Panc1 (cell line): ENCODE results near the gene XPNPEP1. TPM values are rescaled to one million over a fixed set of nuclear protein-coding genes. Genes with fewer than 3 reads are reported as not detected.

Source experiments
- ATAC-seq: fragments of 200-7000 bp; cut with Tn5 transposase; 2 replicates; pipeline ENCODE4 v1.9.1; 2020; ENCODE audit warnings: mild to moderate bottlenecking, moderate library complexity
- BruUV-seq: library from RNA; stranded (reverse); fragments of 400-500 nt; replicated peaks from 2 replicates; lab custom pipeline; 2021; lab: Mats Ljungman, UMichigan
- CTCF ChIA-PET: fragments of 300-600 bp; sonication (Branson Sonifier 250); formaldehyde crosslinking; loops from one replicate; lab custom pipeline; 2022; ENCODE audit warnings: antibody characterized with exemption; lab: Charles Lee
- POLR2A ChIA-PET: fragments of 300-600 bp; sonication (Branson Sonifier 250); formaldehyde crosslinking; loops from one replicate; lab custom pipeline; 2022; ENCODE audit warnings: antibody characterized with exemption; lab: Charles Lee
- DNase-seq: peaks from one replicate; pipeline ENCODE4 v3.0.0-alpha.2; 2010; ENCODE audit warnings: low read depth, low spot score
- H3K27ac ChIP-seq: 2 replicates; pipeline ENCODE4 v1.5.1; 2011; ENCODE audit warnings: mild to moderate bottlenecking, low read length, inconsistent platforms
- H3K27me3 ChIP-seq: fragments of 200-500 bp; sonication (Bioruptor generic); 2 replicates; pipeline ENCODE4 v1.6.0; 2014; ENCODE audit warnings: low read length, inconsistent platforms; ENCODE audit not compliant: control insufficient read depth, insufficient read depth
- H3K36me3 ChIP-seq: fragments of 200-500 bp; sonication (Bioruptor generic); 2 replicates; pipeline ENCODE4 v1.5.1; 2014; ENCODE audit warnings: inconsistent platforms, mild to moderate bottlenecking, low read length, moderate library complexity; ENCODE audit not compliant: control insufficient read depth, insufficient read depth
- H3K4me1 ChIP-seq: 2 replicates; pipeline ENCODE4 v1.5.1; 2011; ENCODE audit warnings: inconsistent platforms, mild to moderate bottlenecking, low read length, moderate library complexity; ENCODE audit not compliant: control insufficient read depth, insufficient read depth
- H3K4me3 ChIP-seq, 2 experiments: 2 replicates each; pipeline ENCODE4 v1.5.1; 2011 to 2012; ENCODE audit warnings: low read depth in 2 of 2, low read length in 2 of 2, mild to moderate bottlenecking in 2 of 2, inconsistent platforms in 1 of 2, moderate library complexity in 1 of 2
- H3K9me3 ChIP-seq: fragments of 200-500 bp; sonication (Bioruptor generic); 2 replicates; pipeline ENCODE4 v1.5.1; 2014; ENCODE audit warnings: low read depth, mild to moderate bottlenecking, inconsistent platforms, low read length, moderate library complexity; ENCODE audit not compliant: control insufficient read depth, insufficient read depth
- CTCF ChIP-seq: fragments of 450-650 bp; IDR thresholded peaks from 2 replicates; pipeline ENCODE4 v1.5.1; 2017; ENCODE audit warnings: mild to moderate bottlenecking
- POLR2AphosphoS5 ChIP-seq: IDR thresholded peaks from 2 replicates; pipeline ENCODE4 v1.6.1; 2012; ENCODE audit warnings: mild to moderate bottlenecking, low read depth, low read length, moderate library complexity
- REST ChIP-seq, 2 experiments: IDR thresholded peaks; 2 replicates each; pipeline ENCODE4 v1.6.1; 2011 to 2012; ENCODE audit warnings: low read depth in 2 of 2, control low read depth in 1 of 2, low read length in 1 of 2, mild to moderate bottlenecking in 1 of 2, moderate library complexity in 1 of 2; ENCODE audit not compliant: insufficient read depth in 1 of 2
- SIN3A ChIP-seq: IDR thresholded peaks from 2 replicates; pipeline ENCODE4 v1.6.1; 2012; ENCODE audit warnings: low read depth, mild to moderate bottlenecking, low read length, moderate library complexity, borderline replicate concordance; ENCODE audit not compliant: insufficient read depth
- TCF7L2 ChIP-seq: IDR thresholded peaks from 2 replicates; pipeline ENCODE4 v1.6.1; 2011; ENCODE audit warnings: mild to moderate bottlenecking, low read depth, low read length, inconsistent platforms
- in situ Hi-C: cut with HindIII; loops from 2 replicates; pipeline ENCODE4 v1.10.0; 2016; ENCODE audit warnings: low sequenced_read_pairs, low pct_unique_long_range_greater_than_20kb
- intact Hi-C: fragments of 100-400 bp; cut with micrococcal nuclease; formaldehyde crosslinking; loops from one replicate; pipeline ENCODE4 v1.10.0; 2022; ENCODE audit not compliant: unreplicated experiment
- total RNA-seq: library from RNA; stranded (reverse); gene quantifications from one replicate; pipeline ENCODE4 v1.2.1, GENCODE V29; 2021; ENCODE audit not compliant: unreplicated experiment

The XPNPEP1 gene
- total RNA-seq, 1 experiment from 2014 or later: 61.2 TPM

GRCh38 chr10:109852475-109853037 lies 70.8 kb downstream of the XPNPEP1 start:
- intact Hi-C loops: no loop called here
- BruUV-seq: no TSS peak
- CTCF ChIA-PET: no interaction called here
- H3K4me1 ChIP-seq: no peaks in the 10 kb centered on the region
- H3K9me3 ChIP-seq: no peaks in the 10 kb centered on the region
- peak; percentile 51 for DNase-seq
- H3K27ac ChIP-seq: no peak overlapping the region
- in situ Hi-C loops: no loop called here
- peak; percentile 98 for ATAC-seq
- peaks cover 2% of the 10 kb centered on the region for H3K27me3 ChIP-seq
- TF ChIP-seq REST (IDR thresholded peaks at IDR 0.05; ENCODE audit: insufficient read depth in 1 of 2, low read depth in 2 of 2, low read length in 1 of 2) (0 out of 4 replicates have a peak, but pooled peaks of 1 of the 2 experiments have one; percentile 10), CTCF (peak; percentile 97), POLR2AphosphoS5 (no peak), SIN3A (no peak), TCF7L2 (no peak)
- no peaks in the 10 kb centered on the region for H3K36me3 ChIP-seq
- H3K4me3 ChIP-seq: no peak overlapping the region
- POLR2A ChIA-PET: no interaction called here

GRCh38 chr10:109851616-109852474 lies 71.5 kb downstream of the XPNPEP1 start:
- intact Hi-C loops: no loop called here
- BruUV-seq: no TSS peak

More at GRCh38 chr10:109851616-109852474, 71.5 kb downstream of the XPNPEP1 start:
- ATAC-seq: peak; percentile 45
- Histone ChIP-seq H3K27ac (no peak overlapping the region), H3K36me3 (no peaks in the 10 kb centered on the region), H3K4me1 (no peaks in the 10 kb centered on the region), H3K4me3 (no peak overlapping the region), H3K9me3 (no peaks in the 10 kb centered on the region), H3K27me3 (peaks cover 2% of the 10 kb centered on the region)
- no peak for DNase-seq
- ChIA-PET CTCF (no interaction called here), POLR2A (no interaction called here)
- in situ Hi-C loops: no loop called here
- TF ChIP-seq REST (IDR thresholded peaks at IDR 0.05; ENCODE audit: insufficient read depth in 1 of 2, low read depth in 2 of 2, low read length in 1 of 2) (no peak), SIN3A (no peak), TCF7L2 (no peak), POLR2AphosphoS5 (no peak), CTCF (no peak)
